GM18498 (cell line): ENCODE results near the gene PRAC1.

Experiments
- ATAC-seq: cut with Tn5 transposase; IDR thresholded peaks from one replicate; pipeline ENCODE4 v1.9.1; 2021; ENCODE audit warnings: mild to moderate bottlenecking, moderate library complexity; ENCODE audit not compliant: unreplicated experiment

The PRAC1 gene

DNA sequence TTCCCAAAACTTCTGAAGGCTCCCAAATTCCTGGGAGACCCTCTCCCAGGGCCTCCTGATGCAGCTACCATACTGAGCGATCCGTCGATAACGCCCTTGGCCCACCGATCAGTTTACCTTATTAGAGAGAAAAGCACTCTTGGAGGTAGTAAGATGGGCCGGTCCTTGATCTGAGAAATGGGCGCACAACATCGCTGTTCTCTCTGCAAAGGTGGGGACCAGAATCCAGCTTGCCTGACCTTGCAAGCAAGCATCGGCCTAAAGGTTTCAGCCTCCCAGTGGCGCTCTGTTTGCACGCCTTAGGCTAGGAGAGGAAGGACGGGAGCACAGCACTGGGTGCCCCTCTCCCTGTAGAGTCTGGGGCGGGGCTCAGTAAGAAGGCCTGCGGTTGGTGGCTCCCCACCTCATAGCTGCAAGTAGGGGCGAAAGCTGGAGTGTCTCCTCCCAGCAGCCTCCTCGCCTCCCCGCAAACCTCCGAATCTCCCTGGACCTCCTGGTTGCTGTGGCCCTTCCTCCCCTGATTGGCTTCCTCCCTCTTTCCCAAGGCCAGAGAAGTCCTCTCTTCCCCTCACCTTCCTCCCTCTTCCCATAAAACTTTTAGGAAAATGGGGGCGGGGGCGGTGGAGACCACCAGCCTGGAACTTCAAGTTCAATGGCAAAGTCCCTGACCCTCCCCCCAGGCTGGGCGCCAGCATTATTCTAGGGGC lies at the start of gene PRAC1:
PRAC1 (minus strand) TSS at position 318 of the 707 bp plus-strand sequence; CDS start at position 192, 126 bp downstream.
- ATAC-seq, result no peak

DNA sequence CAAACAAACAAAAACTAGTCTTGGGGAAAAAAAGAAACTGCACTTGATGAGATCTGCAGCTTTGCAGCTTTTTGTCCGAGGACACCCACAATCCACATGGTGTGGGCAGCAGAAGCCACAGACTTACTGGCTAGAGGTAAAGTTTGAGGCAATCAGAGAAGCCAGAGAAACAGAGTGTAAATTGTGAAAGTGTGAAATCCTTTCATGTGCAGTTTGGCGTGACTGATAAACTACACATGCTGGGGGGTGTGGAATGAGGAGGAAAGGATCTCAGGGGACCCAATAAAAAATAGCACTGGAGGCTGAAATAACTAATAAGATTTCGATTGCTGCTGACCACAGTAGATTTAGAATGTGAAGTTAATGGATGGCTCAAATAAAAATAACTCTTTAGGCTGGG lies 48.6 kb upstream of the PRAC1 start:
- ATAC-seq, result no peak

DNA sequence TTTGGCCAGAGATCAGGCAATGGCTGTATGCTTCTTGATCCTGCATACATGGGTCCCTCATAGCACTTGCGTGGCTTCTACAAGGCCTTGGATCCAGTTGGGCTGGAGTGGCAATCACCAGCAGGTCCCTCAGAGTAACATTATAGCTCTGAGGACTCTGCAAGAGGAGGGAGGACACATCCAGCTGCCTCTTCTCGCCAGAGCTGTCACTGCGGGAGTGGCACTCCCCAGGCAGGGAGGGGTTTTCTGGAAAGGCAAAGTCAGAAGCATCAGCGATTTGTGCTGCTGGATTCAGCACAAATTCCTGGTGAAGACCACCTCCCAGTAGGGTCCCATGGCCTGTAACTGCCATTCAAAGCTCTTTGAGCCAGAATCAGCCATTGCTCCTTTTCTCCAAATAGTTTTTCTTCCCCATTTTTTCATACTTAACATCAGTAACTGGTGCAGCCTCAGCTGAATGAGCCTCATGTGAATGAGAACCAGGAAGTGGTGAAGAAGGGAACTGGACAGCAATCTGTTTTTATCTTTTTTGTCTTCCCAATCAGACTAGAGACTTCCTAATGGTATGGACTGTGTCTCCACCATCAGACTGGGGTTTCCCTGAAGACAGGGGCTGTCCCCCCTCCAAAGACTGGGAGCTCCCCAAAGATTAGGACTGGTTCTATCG lies 46.8 kb upstream of the PRAC1 start:
- no peak for ATAC-seq

DNA sequence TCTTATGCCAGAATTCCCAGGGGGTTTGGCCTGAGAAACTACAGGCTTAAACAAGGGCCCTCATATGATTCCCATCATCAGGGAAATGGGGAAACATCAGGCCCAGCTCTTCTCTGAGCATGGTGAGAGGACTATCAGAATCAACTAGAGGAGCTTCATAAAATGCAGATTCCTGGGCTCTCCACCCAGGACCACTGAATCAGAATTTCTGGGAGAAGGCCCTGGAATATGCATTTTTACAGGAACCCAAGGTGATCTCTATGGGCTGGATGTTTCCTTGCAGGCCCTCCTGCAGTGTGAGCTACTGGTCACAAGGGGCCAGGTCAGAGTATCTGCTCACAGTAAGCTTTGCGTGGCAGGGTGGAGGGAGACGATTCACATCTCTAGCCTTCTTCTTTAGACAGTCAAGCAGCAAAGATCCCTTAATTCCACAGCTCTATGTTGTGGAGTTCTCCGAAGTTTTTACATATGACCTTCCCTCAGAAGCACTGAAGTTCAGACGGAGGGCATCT lies 45.0 kb upstream of the PRAC1 start:
- no peak for ATAC-seq

DNA sequence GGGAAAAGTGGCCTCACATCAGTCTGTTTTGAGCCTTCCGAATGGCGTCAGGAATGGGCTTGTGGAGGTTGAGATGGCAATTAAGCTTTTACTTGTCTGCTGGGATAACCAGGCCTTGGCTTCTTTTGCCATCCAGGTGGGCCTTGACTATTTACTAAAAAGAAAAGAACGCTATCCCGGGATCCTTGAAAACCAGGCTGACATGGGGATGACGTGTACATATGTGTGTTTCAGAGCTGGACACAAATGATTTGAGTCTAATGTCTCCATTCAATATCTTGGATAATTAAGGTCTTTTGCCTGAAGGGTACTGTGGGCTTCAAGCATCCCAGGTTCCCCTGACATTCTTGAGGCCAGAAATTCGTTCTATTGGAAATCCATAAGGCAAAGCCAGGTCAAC lies 38.8 kb upstream of the PRAC1 start:
- ATAC-seq, result no peak

DNA sequence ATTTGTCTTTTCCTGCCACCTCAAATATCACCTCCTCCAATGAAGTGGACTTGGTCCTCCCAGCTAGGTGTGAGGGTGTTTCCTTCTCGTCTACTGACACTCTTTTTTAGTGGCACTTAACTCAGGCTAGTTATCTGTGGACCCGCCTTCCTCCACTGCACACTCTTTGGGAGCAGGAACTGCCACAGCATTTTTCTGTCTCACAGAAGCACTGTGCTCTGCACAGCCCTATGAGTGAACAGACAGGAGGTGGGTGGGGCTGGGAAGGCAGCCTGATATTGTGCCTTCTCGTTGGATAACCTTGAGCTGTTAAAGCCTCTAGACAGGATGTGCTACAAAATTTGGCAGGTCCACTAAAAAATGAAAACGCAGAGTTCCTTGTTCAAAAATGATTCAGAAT lies 38.1 kb upstream of the PRAC1 start:
- ATAC-seq, result no peak

DNA sequence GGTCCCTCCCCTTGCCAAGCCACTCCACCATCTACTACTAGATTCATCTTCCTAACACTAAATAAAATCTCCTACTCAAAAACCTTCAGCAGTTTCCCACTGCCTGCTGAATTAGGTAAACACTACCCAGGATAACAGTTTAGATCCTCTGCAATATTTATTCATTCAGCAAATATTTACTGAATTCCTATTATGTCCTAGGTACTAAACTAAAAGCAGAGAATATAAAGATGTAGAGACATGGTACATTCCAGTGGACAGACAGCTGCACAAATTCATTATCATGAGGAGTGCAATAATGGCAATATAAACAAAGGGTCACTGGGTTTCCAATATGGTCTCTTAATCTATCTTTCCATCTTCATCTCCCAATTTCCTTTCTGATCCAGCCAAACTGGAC lies 37.0 kb upstream of the PRAC1 start:
- ATAC-seq, result no peak

DNA sequence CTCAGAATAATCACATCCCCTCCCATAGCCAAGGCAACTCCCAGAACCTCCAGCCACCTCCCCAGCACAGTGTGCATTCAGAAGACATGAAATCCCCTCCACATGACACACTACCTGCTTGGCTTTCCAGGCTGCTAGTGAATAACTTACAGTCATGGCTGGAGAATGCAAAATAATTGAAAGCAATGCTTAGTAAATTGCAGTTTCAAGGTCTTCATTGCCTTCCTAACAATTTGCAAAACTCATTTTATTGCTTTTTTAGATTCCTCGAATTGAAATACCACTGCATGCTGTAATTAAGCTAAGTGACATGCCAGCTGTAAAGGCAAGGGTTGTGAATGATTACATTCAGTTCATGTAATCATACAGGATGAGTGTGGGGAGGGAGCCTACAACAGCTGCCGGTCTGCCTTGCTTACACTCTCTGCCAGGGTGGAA lies 35.2 kb upstream of the PRAC1 start:
- ATAC-seq, result no peak

DNA sequence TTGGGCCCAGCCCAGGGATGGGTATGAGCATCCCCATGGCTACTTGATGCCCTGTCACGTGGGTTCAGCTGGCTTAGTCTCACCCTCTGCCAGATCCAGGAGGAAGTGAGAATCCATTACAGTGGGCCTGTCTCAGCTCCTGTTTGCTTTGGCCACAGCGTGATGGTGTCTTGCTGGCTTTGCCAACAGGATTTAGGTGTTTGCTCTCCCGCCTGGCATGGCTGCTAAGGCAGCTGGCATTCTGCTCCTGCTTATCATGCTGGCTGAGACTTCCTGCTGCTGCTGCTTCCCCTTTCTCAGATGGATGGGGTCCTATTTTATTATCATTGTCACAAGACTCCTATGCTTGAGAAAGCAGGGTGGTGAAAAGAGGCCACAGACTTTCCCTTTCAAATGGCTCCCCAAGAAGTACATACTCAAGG lies 34.5 kb upstream of the PRAC1 start:
- ATAC-seq, result no peak

DNA sequence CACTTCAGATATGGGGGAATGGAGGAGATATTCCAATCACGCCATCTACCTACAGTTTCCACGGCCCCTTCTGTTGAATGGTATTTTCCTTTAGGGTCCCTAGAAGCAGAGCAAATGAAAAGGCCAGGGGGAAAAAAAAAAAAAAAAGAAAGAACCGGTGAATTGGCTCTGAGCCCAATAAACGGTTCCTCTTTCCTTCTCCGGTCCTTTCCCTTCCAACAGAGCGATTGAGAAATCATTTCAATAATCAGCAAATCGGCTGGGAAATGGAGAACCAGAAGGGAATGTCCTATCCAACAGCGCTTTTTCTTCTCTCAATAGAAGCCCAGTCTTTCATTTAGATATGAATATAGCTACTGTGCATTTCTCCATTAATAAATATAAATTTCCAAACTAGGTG lies 33.0 kb upstream of the PRAC1 start:
- ATAC-seq, result no peak

DNA sequence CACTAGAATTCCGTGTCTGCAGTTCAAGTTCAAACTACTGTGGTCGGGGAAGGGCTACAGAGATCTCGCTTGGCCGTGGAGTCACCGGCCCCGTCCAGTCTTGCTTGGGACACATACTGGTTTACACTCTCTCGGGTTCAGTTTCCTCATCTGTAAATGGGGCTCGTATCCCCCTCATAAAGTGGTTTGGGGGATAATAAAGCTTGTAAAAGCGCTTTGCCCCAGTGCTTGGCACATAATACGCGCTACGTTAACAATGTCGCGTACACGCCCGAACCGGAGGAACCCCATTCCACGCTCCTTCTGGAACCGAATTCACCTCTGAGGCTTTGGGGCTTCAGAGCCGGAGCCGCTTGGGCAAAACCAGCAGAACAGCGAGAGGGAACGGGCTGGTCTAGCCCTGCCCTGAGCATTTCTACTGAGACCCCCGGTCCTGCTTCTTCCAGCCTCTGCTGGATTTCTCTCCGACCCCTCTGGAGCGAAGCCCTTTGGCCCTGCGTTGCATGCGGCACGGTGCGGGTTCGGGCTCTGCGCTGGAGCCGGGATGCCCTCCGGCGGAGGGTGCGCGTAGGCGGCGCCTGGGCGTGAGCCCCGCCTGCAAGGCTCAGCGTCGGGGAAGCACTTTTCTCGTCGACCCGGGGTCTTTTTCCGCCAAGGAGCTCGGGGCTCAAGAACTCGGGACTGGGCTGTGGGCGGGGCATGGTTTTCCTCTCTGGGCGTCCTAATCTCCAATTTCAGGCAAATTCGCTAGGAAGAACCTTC lies 32.4 kb upstream of the PRAC1 start:
- no peak for ATAC-seq

DNA sequence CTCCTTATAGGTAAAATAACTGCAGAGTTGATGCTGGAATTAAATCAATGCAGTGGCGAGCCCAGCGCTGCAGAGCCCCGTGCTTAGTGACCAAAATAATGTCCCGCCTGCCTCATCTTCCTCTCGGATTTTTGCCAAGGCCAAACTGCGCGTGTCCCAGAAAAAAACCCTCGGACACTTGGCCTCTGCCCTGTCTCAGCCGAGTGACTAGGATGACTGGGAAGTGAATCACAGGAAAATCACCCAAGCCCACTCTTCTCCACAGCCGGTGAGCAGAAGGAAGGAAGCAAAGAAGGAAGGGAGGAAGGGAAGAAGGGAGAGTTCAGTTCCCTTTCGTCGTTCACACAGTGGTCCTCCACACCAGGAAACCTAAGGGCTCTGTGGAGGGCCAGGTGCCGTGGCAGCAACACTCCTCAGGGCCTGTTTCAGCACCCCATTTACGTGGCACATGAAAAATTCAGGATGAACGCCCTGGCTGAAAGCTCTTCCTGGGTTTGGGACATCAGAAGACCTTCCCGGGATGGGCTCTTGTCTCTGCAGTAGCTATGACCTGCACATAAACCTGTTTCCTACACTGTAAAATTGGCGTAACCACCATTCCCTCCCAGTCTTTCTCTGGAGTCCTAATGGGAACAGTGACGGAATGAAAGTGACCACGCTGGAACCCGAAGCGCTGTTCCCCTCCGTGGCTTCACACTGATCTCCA lies 31.6 kb upstream of the PRAC1 start:
- ATAC-seq, result no peak

DNA sequence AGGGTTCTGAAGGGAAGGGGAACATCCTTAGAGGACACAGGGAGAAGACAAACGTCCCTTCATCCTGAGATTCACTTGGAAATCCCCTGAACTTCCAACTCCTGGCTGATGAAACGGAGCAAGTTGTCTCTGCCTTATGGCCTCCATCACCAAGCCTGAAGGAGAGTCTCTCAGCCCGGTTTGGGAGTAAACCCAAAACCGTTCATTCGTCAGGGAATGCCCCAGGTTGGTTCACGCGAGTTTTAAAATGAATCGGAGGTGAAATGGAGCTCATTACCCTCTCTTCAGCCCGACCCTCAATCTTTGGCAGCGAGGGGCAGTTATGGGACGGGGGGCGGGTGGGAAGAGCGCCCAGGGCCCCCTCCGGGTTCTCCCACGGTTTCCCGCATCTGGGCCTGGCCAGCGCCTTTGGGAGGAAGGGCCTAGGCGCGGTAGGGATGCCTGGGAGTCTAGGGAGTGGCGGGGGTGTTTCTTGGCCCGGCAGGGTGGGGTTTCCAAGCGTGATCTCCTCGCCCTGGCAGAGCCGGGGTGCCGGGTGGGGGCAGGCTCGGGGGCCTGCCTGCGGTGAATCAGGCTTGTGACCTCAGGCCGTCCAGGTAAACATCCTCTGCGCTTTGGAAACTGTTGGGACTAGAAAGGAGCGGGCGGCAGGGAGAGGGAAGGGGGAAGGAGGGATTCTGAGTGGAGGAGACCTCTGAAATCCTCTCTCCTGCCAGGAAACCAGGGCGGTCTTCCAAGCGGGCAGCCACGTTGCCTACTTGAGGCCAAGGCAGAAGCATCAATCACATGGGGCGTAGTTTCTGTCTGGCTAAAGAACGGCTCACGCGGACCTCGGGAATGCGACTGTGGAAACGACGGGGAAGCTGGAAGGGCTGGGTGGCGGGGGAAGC lies 30.3 kb upstream of the PRAC1 start:
- no peak for ATAC-seq

DNA sequence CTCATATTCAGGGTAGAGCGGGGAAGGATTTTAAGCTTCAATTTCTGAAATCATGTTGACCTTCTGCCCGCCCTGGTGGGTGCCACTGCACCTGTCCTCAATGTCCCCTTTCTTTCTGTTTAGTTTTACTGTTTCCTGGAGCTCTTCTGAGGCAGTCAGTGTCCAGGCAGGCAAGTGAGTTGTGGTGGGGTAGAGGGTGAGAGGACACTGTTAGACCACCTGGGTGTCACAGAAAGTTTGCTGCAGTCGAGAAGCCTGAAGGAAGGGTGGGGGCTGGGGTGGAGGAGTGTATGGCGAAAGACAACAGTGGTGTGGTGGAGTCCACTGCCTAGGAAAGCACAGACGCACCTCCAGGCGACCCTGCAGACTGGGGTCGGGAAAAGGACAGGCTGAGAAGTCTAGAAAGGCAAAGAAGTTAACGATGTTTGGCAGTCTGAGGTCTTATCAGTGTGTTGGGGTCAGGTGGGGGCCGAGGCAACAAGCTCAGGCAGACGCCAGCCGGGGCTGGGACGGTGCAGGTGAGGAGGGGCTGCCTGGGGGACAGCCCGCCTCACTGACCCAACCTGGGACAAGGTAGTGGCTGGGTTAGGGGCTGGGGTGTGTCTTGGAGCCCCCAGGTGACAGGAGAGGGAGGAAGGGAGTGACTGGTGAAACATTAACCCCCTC lies 29.5 kb upstream of the PRAC1 start:
- ATAC-seq, result no peak

DNA sequence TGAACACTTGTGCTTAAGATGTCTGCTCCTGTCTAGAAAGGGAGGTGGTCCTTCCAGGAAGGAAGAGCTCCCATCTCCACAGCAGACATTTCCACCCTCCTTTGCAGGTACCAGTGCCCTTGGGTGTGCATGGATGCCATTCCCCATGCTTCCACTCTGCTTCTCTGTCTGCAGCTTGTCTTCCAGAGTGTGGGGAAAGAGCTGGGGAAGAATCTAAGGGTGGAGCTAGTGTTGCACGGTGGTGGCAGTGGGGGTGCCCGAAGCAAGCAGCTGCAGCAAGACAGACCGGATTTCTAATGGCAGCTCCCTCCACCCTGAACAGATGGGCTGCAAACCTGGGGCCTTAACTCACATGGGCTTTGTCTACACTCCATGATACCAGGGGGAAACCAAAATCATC lies 28.9 kb upstream of the PRAC1 start:
- ATAC-seq, result no peak

DNA sequence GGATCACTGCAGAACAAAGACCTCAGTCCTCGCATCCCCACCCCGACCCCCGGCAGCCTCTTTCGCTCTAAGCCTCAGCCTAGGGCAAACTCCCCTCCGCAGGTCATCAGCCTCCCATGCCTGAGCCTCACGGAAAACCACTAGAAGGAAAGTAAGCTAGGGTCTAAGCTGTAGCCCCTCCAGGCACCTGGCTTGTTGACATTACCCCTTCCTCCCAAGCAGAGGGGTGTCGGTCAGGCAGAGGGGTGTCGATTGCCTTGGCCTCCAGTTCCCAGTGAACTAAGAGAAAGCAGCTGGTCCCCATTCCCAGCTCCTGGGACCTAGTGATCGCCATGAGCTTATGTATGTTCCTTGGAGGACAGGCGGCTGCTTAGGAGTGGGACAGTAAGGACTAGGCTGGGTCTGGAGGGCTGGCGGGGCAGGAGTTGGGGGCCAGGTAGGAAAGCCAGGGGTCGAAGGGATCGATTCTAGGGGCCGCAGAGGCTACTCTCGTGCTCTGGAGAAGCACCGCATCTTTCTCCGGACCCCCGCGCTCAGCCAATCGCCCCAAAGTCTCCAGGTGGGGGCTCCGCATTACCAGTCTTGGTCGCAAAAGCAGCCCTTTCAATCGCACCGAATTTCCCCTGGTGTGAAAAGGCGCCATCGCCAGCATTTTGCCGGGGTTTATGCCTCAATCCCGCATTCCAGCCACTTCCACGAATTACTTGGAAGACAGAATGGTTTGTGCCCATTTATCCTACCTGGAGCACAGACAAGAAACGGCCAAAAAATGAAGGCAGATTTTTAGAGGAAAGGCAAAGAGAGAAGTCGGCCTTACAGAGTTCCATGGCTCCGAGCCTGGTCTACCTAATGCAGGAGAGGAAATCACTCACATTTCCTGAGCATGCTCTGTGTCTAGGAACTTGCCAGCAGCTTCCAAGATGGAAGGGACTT lies 27.6 kb upstream of the PRAC1 start:
- ATAC-seq, result no peak

DNA sequence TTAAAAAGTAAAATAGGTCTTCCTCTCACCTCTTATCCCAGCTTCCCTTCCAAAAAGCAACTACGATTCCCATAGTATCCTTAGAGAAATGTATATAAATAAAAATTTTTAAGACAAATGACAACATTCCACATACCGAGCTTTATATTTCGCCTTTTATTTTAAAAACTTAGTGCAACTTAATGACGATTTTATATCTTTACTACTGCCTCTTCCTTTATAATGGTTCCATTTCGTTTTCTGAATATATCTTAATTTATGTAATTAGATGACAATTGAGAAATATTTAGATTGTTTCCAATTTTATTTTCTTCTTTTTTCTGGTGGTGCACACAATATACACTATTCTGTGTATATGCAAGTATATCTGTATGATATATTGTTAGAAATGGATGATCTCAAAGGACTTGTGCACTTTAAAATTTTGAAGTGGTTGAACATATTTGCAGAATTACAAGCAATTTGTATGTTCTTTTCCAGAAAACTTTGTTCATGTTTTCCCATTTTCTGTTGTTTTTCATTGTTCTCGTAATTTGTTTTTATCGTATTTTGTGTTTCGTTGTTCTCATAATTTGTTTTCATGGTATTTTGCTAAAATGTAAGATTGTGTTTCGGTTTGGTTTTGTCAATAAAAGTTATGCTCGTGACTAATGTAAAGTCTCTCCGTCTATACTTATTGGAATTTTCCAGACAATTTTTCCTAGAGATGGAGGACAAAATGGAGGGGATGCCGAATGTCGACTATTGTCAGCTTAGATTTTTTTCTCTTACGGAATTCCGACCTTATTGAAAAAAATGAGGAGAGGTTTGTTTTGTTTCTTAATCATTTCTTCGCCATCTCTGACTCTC lies 26.6 kb upstream of the PRAC1 start:
- no peak for ATAC-seq
